Eye (tissue), 1 donor: ENCODE results near the gene HSPA4.
"Not testable (repeated sequence)": the region's sequence is repeated elsewhere in the genome, so short reads cannot be mapped to it uniquely, and the experiment has no call there.

Source experiments
- DNase-seq: peaks from one replicate; pipeline ENCODE4 v3.0.0-alpha.2; 2015

HSPA4 gene

GRCh38 chr5:133128066-133128465, 76.3 kb downstream of the HSPA4 start:
- DNase-seq, result no peak

- peak; percentile 54 for DNase-seq
Observed at GRCh38 chr5:133129289-133129688, 77.5 kb downstream of the HSPA4 start.

- DNase-seq, result no peak
Observed at GRCh38 chr5:133129950-133130349, 78.1 kb downstream of the HSPA4 start.

GRCh38 chr5:133130387-133131118, 78.7 kb downstream of the HSPA4 start:
- no peak for DNase-seq

GRCh38 chr5:133132717-133133116, 80.9 kb downstream of the HSPA4 start:
- no peak for DNase-seq

- not testable (repeated sequence) for DNase-seq
Observed at GRCh38 chr5:133133241-133133640, 81.4 kb downstream of the HSPA4 start.

GRCh38 chr5:133136890-133137289, 85.1 kb downstream of the HSPA4 start:
- DNase-seq, result not testable (repeated sequence)

- DNase-seq, result no peak
Observed at GRCh38 chr5:133140311-133140710, 88.5 kb downstream of the HSPA4 start.

- DNase-seq, result no peak
Observed at GRCh38 chr5:133141746-133142145, 89.9 kb downstream of the HSPA4 start.

- no peak for DNase-seq
Observed at GRCh38 chr5:133142782-133143181, 91.0 kb downstream of the HSPA4 start.

GRCh38 chr5:133144245-133144981, 92.6 kb downstream of the HSPA4 start:
- no peak for DNase-seq

GRCh38 chr5:133145436-133146170, 93.8 kb downstream of the HSPA4 start:
- no peak for DNase-seq

DNA sequence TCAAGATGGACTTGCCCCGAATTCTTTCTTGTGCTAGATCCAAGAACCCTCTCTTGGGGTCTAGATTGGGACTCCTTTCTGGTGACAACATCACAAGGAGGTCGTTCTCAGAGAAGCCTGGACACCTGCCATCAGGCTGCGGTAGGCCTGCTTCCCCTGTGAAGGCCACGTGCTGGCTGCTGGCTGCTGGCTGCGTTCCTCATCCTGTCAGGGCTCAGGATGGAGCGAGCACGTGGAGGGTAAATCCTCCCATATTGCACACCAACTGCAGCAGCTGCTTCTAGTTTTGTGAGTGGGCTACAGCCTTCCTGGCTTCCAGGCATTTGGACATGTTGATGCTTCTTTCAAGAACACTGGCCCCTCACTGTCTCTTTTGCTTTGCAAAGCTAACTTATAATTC, 95.6 kb downstream of the HSPA4 start:
- peak; percentile 19 for DNase-seq

- no peak for DNase-seq
Observed at GRCh38 chr5:133147815-133148567, 96.2 kb downstream of the HSPA4 start.

GRCh38 chr5:133149345-133149744, 97.5 kb downstream of the HSPA4 start:
- DNase-seq, result peak; percentile 15

DNA sequence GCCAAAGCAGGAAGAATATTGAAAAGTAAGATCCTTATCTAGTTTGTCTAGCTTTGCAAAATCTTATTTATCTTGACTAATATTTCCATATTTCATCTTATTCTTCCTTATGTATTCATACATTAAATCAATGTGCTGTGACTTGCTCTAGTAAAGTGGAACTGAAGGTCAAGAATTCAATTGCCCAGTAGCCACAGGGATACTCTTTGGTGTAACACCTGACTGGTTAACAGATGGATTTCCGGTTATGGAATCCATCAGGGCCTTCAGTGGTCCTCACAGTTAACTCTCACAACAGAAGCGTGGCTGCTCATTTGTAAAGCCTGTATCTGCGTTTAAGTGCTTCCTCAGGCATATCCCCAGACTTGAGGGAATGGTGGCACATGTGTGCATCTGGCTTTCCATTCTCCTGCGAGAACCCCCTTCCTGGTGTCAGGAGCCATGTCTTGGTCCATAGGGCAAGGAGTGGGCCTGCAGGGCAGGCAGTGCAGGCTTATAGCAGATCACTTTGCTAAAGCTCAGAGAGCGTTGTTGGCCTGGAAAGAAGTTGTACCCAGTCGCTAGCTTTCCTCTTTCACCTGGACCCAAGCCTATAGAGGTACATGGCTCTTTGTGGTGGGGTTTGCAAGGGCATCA, 99.2 kb downstream of the HSPA4 start:
- DNase-seq, result no peak

DNA sequence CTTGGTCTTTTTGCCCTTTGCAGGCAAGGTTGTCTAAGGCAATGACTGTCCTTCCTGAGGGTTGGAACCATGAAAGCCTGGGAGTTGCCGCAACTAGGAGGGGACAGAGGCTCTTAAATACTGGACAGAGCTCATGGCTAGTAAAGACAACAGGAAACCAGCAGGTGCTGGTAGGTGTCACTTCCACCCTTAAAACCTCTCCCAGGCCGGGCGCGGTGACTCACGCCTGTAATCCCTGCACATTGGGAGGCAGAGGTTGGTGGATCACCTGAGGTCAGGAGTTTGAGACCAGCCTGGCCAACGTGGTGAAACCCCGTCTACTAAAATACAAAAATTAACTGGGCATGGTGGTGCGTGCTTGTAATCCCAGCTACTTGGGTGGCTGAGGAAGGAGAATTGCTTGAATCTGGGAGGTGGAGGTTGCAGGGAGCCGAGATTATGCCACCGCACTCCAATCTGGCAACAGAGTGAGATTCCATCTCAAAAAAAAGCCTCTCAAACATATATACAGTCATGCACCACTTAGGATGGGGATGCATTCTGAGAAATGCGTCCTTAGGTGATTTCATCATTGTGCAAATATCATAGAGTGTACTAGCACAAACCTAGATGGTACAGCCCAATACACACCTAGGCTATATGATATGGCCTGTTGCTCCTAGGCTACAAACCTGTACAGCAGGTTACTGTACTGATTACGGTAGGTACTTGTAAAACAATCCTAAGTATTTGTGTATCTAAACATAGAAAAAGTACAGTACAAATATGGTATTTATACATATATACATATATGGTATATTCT, 102.7 kb downstream of the HSPA4 start:
- no peak for DNase-seq

DNA sequence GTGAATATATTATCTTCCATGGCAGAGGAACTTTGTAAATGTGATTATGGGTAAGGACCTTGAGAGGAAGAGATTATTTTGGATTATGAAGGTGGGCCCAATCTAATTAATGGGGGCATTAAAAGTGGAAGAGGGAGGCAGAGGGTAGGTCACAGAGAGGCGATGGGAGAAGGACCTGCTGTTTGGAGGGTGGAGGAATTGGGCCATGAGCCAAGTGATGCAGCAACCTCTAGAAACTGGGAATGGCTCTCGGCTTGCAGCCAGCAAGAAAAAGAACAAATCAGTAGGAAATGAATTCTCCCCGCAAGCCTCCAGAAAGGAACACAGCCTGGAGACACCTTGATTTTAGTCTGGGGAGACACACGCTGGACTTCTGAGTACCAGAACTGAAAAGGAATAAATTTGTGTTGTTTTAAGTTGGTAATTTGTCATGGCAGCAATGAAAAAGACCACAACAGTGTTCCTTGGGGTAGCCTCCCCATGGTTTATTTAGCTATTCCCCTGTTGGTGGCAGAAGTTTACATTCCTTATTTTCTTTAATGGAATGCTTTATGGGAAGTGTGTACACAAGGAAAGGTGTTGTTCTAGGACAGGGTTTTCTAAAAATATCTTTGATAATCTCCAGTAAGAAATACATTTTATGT, 103.6 kb downstream of the HSPA4 start:
- DNase-seq, result no peak
